Right lung (tissue), 5 donors: ENCODE measurements around the gene RPS6KL1. TPM values are rescaled to one million over a fixed set of nuclear protein-coding genes. Genes with fewer than 3 reads are reported as not detected.
A peak's percentile ranks its signal among the peaks of the same experiment; 100 is the strongest.

Source experiments
- DNase-seq, 2 donors: peaks; one replicate each; pipeline ENCODE4 v3.0.0-alpha.2; 2013
- polyA plus RNA-seq, 5 donors: library from polyadenylated mRNA; unstranded; fragments of 120-200 nt; gene quantifications; one replicate each; pipeline versions ENCODE4 v1.2.1 to v1.2.3, GENCODE V29; 2013; ENCODE audit warnings: inconsistent platforms in 1 of 5, low replicate concordance in 1 of 5; ENCODE audit not compliant: insufficient read length in 5 of 5, insufficient read depth in 1 of 5

The RPS6KL1 gene
- polyA plus RNA-seq, 5 donors, result 0.76 to 2.3 (median 1.1) TPM

DNA sequence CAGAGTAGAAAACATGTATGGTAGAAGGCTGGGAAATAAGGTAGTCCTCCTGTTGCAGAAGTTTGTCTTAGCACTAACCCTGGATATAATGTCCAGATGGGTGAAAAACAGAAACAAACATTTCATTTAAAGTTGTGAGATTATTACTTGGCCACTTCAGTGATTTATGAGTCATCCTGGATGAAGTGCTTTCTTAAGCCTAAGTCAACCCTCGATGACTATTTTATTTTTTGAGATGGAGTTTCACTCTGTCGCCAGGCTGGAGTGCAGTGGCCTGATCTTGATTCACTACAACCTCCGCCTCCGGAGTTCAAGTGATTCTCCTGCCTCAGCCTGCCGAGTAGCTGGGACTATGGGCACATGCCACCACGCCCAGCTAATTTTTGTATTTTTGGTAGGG is 31.2 kb downstream of the RPS6KL1 start:
- DNase-seq, result no peak

GRCh38 chr14:74890262-74890661 is 32.8 kb downstream of the RPS6KL1 start:
- no peak for DNase-seq

DNA sequence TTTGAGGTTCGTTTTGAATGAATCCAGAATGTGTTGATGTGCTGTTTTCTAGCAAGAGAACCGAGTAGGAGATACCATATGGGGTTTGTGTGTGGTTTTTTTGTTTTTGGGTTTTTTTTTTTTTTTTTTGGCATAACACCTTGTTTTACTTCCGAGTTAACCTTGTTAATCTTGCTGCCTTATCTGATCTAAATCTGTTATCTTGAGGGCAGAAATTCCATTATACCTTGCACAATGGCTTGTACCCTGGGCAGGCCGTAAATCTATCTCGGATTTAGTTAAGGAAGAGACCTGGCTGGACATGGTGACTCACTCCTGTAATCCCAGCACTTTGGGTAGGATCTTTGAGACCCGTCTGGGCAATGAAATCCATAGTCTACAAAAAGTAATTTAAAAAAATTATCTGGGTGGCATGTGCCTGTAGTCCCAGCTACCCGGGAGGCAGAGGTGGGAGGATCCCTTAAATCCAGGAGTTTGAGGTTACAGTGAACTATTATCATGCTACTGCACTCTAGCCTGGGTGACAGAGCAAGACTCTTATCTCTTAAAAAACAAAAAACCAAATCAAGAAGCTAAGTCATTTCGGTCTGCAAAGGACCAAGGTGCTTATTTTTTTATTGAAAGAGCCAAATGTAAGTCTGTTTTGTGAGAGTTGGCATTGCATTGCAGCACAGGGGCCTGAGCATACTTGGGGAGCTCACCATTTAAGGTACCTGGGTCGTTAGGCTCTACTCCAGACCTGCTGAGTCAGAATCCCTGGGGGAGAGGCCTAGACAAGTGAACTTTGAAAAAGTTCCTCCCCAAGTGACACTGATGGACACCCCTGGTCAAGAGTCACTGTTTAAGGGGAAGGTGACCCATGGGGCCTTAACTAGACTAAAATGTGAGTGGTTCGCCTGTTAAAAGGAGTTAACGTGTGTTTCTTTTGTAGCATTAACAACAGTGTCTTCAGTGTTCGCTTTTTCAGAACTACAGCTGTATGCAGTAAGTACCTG is 34.6 kb downstream of the RPS6KL1 start:
- DNase-seq, result no peak

DNA sequence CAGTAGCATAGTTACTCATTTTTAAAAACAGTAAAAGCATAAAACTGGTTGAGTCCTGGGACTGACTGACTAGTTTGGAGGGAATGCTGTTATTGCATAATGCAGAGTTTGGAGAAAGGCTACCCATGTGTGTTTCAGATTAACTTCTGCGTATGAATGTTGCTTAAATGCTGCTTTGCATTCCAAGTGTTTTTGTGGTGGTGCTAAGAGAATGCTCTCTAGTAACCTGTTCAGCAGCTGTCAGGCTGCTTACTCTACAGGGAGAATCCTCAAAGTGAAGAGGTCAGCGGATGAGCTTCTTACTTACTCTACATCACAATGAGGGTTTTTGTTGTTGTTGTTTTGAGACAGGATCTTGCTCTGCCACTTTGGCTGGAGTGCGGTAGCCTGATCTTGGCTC is 37.1 kb downstream of the RPS6KL1 start:
- DNase-seq, result no peak

GRCh38 chr14:74882103-74882920 is 40.7 kb downstream of the RPS6KL1 start:
- peak in 1 of 2 donors; percentile 27 for DNase-seq

DNA sequence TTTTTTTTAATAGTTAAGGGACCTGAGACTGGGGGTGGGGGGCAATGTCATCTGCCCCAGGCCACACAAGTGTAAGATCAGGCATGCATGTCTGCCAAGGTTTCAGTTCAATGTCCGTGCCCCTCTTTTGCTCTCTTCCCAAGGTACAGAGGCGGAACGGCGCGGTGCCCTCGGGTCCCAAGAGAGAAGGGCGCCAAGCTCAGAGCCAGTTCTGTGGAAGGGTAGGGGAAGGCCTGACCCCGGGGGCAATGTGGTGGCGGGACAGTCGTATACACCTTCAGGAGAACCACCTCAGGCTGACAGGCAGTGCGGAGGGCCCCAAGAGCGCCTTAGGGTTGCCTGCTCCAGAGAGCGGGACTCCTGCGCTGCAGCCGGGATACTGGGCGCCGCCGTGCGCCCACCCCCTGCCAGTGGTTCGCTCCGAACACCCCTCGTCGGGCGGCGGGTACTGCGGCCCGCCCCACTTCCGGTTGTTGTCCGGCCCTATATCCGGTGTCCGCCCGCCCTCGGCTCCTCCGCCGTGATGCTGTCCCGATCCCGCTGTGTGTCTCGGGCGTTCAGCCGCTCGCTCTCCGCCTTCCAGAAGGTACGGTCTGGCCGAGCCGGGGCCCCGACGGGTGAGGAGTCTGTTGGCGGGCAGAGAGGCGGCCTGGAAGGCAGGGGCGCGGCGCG is 41.5 kb downstream of the RPS6KL1 start, which contains the start of gene DLST:
TSS of gene DLST (plus strand) at position 486 of the 672 bp plus-strand sequence. CDS start at position 524, 38 bp downstream.
- peak; percentile 84 to 88 for DNase-seq

GRCh38 chr14:74879427-74880182 is 43.5 kb downstream of the RPS6KL1 start:
- no peak for DNase-seq

GRCh38 chr14:74875941-74876913 is 46.8 kb downstream of the RPS6KL1 start, which contains the start of gene PROX2:
Gene PROX2, minus strand, starts transcription at chr14:74876145. Its CDS starts 12,311 bp downstream, at chr14:74863834.
- no peak for DNase-seq

- DNase-seq, result no peak
Observed at GRCh38 chr14:74875204-74875603, 47.9 kb downstream of the RPS6KL1 start.

DNA sequence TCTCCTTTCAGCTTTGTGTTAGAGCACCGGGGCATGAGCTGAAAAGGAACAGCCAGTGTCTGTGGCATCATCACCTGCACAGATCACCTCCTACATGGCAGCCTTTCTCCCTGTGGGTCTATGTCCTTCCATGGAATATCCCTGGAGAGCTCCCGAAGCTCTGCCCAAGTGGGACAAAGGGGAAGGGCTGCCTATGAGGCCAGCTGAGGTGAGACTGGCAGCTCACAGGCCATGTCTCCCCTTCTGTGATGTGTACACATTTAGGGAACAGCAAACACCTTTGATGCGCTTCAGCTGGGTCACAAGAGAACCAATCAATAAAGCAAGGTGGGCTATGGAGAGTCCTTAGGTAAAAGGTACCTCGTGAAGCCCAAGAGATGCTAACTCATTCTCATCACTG is 51.2 kb downstream of the RPS6KL1 start:
- DNase-seq, result no peak

- no peak for DNase-seq
Observed at GRCh38 chr14:74868739-74869138, 54.3 kb downstream of the RPS6KL1 start.

GRCh38 chr14:74867673-74868072 is 55.4 kb downstream of the RPS6KL1 start:
- DNase-seq, result no peak

DNA sequence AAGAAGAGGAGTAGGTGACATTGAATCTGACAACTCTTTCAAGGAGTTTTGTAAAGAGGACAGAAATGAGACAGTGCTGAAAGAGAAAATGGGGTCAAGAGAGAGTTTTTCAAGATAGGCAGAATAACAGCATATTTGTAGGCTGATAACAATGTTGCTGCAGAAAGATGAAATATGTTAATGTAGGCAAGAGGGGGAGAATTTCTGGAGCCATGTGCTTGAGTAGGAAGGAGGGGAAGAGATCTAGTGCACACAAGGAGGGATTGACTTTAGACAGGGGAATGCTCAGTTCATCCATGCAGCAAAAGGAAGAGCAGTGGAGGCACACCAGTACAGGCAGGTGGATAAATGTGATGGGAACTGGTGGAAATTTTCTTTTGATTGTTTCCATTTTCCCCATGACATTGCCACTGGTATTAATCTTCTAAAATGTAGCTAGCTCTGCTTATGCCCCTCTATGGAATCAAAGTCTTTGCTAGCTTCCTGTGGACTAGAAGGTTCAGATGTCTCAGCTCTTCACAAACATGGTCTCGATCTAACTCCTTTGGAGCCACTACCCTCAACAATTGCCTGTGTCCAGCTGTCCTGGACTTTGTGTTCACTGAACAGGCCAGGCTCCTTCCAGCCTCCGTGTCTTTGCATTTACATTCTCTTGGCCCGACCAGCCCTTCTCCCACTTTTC is 56.2 kb downstream of the RPS6KL1 start:
- DNase-seq, result no peak

- DNase-seq, result no peak
Observed at GRCh38 chr14:74865156-74865555, 57.9 kb downstream of the RPS6KL1 start.

GRCh38 chr14:74864198-74864597 is 58.9 kb downstream of the RPS6KL1 start:
- no peak for DNase-seq

GRCh38 chr14:74863274-74863673 is 59.8 kb downstream of the RPS6KL1 start:
- no peak for DNase-seq

DNA sequence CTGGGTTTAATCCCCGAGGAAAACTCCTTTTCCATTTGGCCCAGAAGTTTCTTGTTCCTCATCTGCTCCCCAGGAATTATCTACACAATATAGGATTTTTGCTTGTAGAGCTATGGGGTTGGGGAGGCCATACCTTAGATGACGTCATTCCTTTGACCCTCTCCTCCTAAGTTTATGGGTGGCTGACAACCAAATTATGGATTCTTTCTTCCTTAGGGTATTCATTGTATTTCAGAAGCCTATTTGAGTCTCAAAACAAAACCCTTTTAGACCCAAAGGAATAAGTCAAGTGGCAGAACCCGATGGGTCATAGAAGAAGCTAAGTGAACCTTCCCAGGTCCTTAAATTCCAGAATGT is 61.3 kb downstream of the RPS6KL1 start:
- DNase-seq, result no peak

GRCh38 chr14:74860899-74861733 is 61.9 kb downstream of the RPS6KL1 start:
- DNase-seq, result peak; percentile 65 to 75
